A673 (cell line): ENCODE measurements around the gene TMEM178B.

ENCODE experiments used
- CTCF ChIP-seq: fragments of 300-800, 200-600 bp; sonication (generic); conservative IDR thresholded peaks from 2 replicates; pipeline ENCODE4 v1.5.1; 2017; ENCODE audit warnings: low read depth, mild to moderate bottlenecking, antibody characterized with exemption, low read length, moderate library complexity, mixed read lengths
- EZH2 ChIP-seq: fragments of 200-600 bp; sonication (generic); IDR thresholded peaks from 2 replicates; pipeline ENCODE4 v1.6.1; 2017; ENCODE audit warnings: borderline replicate concordance, low read depth, mild to moderate bottlenecking, mixed read lengths, antibody characterized with exemption, low read length; ENCODE audit not compliant: poor library complexity, severe bottlenecking

GRCh38 chr7:141335164-141335563, 261.3 kb downstream of the TMEM178B start:
- TF ChIP-seq CTCF (no peak), EZH2 (no peak)
